ES-I3 (cell line): ENCODE results near the gene CTBP2.
"Not testable (repeated sequence)": the region's sequence is repeated elsewhere in the genome, so short reads cannot be mapped to it uniquely, and the experiment has no call there.

Experiments used
- H3K36me3 ChIP-seq: 2 replicates; pipeline ENCODE4 v1.6.1; 2013; ENCODE audit warnings: mild to moderate bottlenecking, low read length, control low read depth, moderate library complexity; ENCODE audit not compliant: insufficient read depth
- H3K4me1 ChIP-seq: 2 replicates; pipeline ENCODE4 v1.6.1; 2013; ENCODE audit warnings: mild to moderate bottlenecking, control low read depth, low read length; ENCODE audit not compliant: insufficient read depth
- H3K9ac ChIP-seq: 2 replicates; pipeline ENCODE4 v1.6.1; 2013; ENCODE audit warnings: low read depth, mild to moderate bottlenecking, low read length, moderate library complexity
- H3K9me3 ChIP-seq: 2 replicates; pipeline ENCODE4 v1.6.1; 2013; ENCODE audit warnings: mild to moderate bottlenecking, low read length, moderate library complexity; ENCODE audit not compliant: control insufficient read depth, insufficient read depth

CTBP2 gene

GRCh38 chr10:125068406-125068805, 92.0 kb downstream of the CTBP2 start:
- Histone ChIP-seq H3K9ac (no peak overlapping the region), H3K36me3 (peaks cover 19% of the 10 kb centered on the region), H3K9me3 (no peaks in the 10 kb centered on the region), H3K4me1 (peaks cover 10% of the 10 kb centered on the region; the same call in 1 of the 2 replicates)

DNA sequence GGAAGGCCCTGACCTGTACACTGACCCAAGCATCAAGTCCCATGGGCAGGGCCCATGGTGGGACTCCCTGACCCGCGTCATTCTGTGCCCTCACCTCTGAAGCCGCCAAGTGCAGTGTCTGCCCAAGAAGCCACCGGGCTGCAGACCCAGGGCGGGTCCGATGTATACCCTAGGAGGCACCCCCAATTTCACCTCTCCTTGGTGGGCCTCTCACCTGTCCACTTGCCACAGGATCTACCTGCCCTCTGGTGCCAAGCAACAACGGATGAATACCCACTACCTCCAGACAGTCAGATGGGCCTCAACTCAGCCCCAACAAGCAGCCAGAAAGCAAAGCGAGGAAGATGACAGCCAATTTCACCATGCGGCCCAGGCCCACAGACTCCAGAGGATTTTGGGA, 92.6 kb downstream of the CTBP2 start:
- Histone ChIP-seq H3K9ac (no peak overlapping the region), H3K4me1 (peaks cover 10% of the 10 kb centered on the region; the same call in 1 of the 2 replicates)

GRCh38 chr10:125066764-125067450, 93.5 kb downstream of the CTBP2 start:
- Histone ChIP-seq H3K9ac (no peak overlapping the region), H3K9me3 (no peaks in the 10 kb centered on the region), H3K36me3 (peaks cover 18% of the 10 kb centered on the region), H3K4me1 (peaks cover 10% of the 10 kb centered on the region; the same call in 1 of the 2 replicates)

More for the DNA sequence above, 92.6 kb downstream of the CTBP2 start:
- Histone ChIP-seq H3K36me3 (peaks cover 21% of the 10 kb centered on the region), H3K9me3 (no peaks in the 10 kb centered on the region)

DNA sequence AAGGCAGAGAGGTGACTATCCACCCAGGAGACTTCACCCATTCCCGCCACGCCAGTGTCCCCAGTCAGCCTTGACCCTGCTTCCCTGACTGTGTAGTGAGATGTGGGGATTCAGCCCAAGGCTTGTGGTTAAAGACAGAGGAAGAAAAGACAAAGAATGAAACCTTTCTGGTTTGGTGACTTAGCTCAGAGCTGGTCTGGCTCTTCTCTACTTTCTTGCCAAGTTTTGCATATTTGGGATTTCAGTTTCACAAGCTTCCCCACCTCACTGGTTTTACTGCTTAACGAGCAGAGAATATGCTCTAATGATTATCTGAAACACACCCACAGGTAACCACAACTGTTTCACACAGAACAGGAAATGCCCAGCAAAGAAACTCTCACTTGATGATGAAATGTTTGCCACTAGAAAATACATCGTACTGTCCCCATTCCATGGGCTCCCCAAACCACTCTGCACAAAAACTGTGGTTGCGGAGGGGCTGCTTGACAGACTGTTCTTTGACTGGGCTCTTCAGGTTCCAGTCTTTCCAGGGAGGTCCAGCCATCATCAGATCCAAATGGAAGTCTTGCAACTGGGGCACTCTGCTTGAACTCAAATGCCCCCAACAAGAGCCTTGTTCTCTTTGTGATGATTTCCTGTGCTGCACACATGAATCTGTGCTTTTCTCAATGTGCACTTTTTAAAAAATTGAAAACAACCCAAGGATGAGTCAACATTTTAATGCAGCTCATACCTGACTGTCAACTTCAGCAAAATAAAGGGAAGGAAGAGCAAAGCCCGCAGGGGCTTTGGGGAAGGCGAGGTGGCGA, 95.5 kb downstream of the CTBP2 start:
- H3K9ac ChIP-seq = no peak overlapping the region
- no peaks in the 10 kb centered on the region for H3K9me3 ChIP-seq
- H3K4me1 ChIP-seq = peaks cover 10% of the 10 kb centered on the region
- H3K36me3 ChIP-seq = peaks cover 15% of the 10 kb centered on the region

GRCh38 chr10:125063256-125063925, 97.0 kb downstream of the CTBP2 start:
- H3K4me1 ChIP-seq = peaks cover 10% of the 10 kb centered on the region
- peaks cover 15% of the 10 kb centered on the region for H3K36me3 ChIP-seq
- no peak overlapping the region for H3K9ac ChIP-seq
- no peaks in the 10 kb centered on the region for H3K9me3 ChIP-seq

DNA sequence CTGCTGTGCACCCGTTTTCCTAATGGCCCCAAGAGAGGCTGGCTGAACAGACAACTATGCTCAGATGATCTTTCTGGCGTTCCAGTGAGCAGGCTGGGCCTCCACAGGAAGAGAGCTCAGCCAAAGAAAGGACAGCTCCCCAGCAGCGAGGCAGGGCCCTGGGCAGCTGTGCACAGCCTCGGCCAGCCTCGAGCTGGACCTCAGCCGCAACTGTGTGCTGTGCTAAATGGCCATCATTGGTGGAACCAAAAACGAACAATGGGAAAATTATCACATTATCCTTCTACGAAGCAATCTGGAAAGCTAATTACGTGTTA, 97.5 kb downstream of the CTBP2 start:
- Histone ChIP-seq H3K36me3 (peaks cover 16% of the 10 kb centered on the region), H3K4me1 (peaks cover 10% of the 10 kb centered on the region), H3K9ac (no peak overlapping the region), H3K9me3 (no peaks in the 10 kb centered on the region)

- Histone ChIP-seq H3K4me1 (peaks cover 10% of the 10 kb centered on the region), H3K36me3 (peaks cover 14% of the 10 kb centered on the region), H3K9me3 (no peaks in the 10 kb centered on the region), H3K9ac (no peak overlapping the region)
Observed at GRCh38 chr10:125062227-125062913, 98.0 kb downstream of the CTBP2 start.

DNA sequence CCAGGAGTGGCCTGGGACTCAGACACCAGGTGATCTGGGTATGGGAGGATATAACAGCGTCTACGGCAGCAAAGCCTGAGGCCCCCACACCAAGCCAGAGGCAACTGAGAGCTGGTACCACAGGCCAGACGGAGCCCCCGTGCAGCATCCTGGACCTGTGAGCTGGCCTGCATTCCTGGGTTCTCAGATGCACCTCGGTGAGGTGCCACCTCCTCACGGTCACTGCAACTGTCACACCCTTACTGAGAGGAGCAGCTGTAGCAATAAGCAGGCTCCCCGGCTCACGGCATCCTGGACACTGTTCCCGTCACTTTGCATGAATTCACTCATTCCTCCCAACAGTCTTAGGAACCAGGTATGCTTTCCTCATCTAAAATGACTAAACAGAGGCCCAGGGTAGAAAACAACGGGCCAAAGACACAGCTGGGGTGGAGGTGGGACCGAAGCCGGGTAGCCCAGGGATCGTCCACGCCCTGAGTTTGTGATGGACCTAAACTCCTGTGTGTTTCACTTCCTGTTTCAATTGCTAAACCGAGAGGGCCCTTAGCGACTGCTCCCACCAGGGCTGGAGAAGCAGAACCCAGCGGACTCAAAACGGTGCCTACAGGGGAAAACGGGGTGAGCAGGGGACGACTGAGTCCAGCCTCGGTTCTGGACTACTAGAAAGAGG, 98.7 kb downstream of the CTBP2 start:
- H3K36me3 ChIP-seq = peaks cover 14% of the 10 kb centered on the region
- peaks cover 10% of the 10 kb centered on the region for H3K4me1 ChIP-seq
- H3K9ac ChIP-seq = no peak overlapping the region
- H3K9me3 ChIP-seq = no peaks in the 10 kb centered on the region

- no peak overlapping the region for H3K9ac ChIP-seq
- H3K36me3 ChIP-seq = peaks cover 14% of the 10 kb centered on the region; the same call in 1 of the 2 replicates
- H3K4me1 ChIP-seq = peaks cover 10% of the 10 kb centered on the region
- H3K9me3 ChIP-seq = no peaks in the 10 kb centered on the region
Observed at GRCh38 chr10:125060826-125061556, 99.4 kb downstream of the CTBP2 start.

DNA sequence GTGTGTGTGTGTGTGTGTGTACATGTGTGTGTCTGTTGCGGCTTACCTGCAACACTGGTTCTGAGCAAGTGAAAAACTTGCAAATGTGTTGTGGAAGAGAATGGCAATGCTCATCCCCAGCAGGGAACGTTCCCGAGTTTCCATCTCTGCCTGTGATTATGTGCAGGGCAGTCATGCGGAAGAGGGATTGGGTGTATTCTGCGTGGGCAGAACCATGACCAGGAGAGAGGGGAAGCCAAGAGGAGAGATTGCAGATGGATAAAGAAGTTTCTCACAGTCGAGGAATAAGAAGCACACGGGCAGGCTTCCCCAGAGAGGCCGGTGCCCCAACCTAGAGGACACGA, 99.9 kb downstream of the CTBP2 start:
- Histone ChIP-seq H3K36me3 (peaks cover 14% of the 10 kb centered on the region; the same call in 1 of the 2 replicates), H3K9ac (no peak overlapping the region), H3K4me1 (peaks cover 6% of the 10 kb centered on the region), H3K9me3 (no peaks in the 10 kb centered on the region)

DNA sequence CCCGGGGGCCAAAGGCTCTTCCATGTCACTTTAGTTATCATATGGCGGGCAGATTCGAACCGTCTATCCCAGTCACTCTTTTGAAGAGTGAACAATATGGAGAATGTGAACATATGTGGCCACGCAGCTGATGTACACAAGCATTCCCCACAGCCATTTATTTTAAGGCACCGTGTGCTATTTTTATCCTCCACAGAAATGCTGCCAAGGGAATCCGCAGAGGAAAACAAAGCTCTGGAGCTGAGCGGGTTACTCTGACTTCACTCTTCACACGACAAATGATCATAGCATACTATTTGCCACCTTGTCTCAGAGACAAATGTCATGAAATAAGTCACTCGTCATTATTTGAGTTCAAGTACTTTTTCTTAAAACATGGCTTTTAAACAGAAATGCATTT, 100.3 kb downstream of the CTBP2 start:
- peaks cover 15% of the 10 kb centered on the region; the same call in 1 of the 2 replicates for H3K36me3 ChIP-seq
- H3K9ac ChIP-seq = no peak overlapping the region
- peaks cover 2% of the 10 kb centered on the region for H3K4me1 ChIP-seq

DNA sequence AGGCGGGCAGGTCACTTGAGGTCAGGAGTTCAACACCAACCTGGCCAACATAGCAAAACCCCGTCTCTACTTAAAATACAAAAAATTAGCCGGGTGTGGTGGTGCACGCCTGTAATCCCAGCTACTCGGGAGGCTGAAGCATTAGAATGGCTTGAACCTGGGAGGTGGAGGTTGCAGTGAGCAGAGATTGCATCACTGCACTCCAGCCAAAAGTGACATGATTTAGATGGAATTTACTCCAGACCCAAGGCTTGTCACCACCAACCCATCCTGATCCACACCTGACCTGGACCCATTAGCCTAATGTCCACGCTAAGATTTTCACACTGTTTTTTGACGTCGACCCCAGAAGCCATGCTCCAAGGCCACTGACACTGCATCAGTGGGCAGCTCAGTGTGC, 101.0 kb downstream of the CTBP2 start:
- peaks cover 15% of the 10 kb centered on the region; the same call in 1 of the 2 replicates for H3K36me3 ChIP-seq
- H3K9ac ChIP-seq, H3K4me1 ChIP-seq: not testable (repeated sequence)

More for the DNA sequence above, 100.3 kb downstream of the CTBP2 start:
- no peaks in the 10 kb centered on the region for H3K9me3 ChIP-seq

More for the DNA sequence above, 101.0 kb downstream of the CTBP2 start:
- H3K9me3 ChIP-seq = not testable (repeated sequence)
